ENCODE results near the gene SPECC1. TPM values are rescaled to one million over a fixed set of nuclear protein-coding genes. Genes with fewer than 3 reads are reported as not detected.
A peak's percentile ranks its signal among the peaks of the same experiment; 100 is the strongest.

The SPECC1 gene
- total and polyA plus RNA-seq, 2 of the 4 experiments (the other 2 are of a cell fraction), result 16.9 to 26.2 TPM

GRCh38 chr17:20267459-20267842, 258.3 kb downstream of the SPECC1 start:
- H2AK5ac ChIP-seq (ENCODE audit: low read depth, low read length), result peak overlapping the region; percentile 66; the same call in 1 of the 2 replicates
- H4K91ac ChIP-seq (ENCODE audit: insufficient read depth, low read depth, low read length), result peak overlapping the region; percentile 19; the same call in 1 of the 2 replicates
- no peaks in the 10 kb centered on the region for H3K27me3 ChIP-seq (ENCODE audit: control insufficient read depth, insufficient read depth, low read length)
- H4K20me1 ChIP-seq (ENCODE audit: insufficient read depth, low read length), result no peaks in the 10 kb centered on the region
- peak overlapping the region; percentile 36; the same call in 1 of the 2 replicates for H2BK20ac ChIP-seq (ENCODE audit: low read depth, low read length)
- peaks cover 12 to 37% of the 10 kb centered on the region in 2 experiments for H3K79me1 ChIP-seq (ENCODE audit: low read depth in 1 of 2, low read length in 2 of 2)
- no peaks in the 10 kb centered on the region for H3K9me3 ChIP-seq (ENCODE audit: control insufficient read depth, insufficient read depth, low read length)
- peak overlapping the region in 1 of 2 experiments; percentile 17; a peak in 1 of 4 replicates for H4K8ac ChIP-seq (ENCODE audit: low read depth in 2 of 2, low read length in 2 of 2)
- WGBS, 2 experiments (ENCODE audit: extremely low coverage in 2 of 2, insufficient read length in 1 of 2), result 43% methylated on average over 2 of the region's 3 CpGs; no CpG with 5 or more reads in 1 of the 2 experiments
- ATAC-seq (ENCODE audit: low read depth) (peak; percentile 30), DNase-seq (no peak)
- TF ChIP-seq BHLHE40 (IDR thresholded peaks at IDR 0.05; ENCODE audit: low read depth, low read length) (peak; percentile 35; the same call in 1 of the 2 replicates), RCOR1 (IDR thresholded peaks at IDR 0.05; ENCODE audit: insufficient replicate concordance, low read length) (no peak)
- 0 out of 2 replicates have a peak, but pooled peaks cover 1% of the 10 kb centered on the region for H3K36me3 ChIP-seq (ENCODE audit: control insufficient read depth, insufficient read depth, low read length)
- intact Hi-C loops (cut with micrococcal nuclease) (no loop called here), in situ Hi-C loops (cut with MboI; ENCODE audit: low sequenced_read_pairs) (no loop called here), dilution Hi-C loops (cut with HindIII; ENCODE audit: low sequenced_read_pairs, unreplicated experiment) (no loop called here)
- POLR2A ChIA-PET (ENCODE audit: unreplicated experiment), result no interaction called here
- no peak overlapping the region for H3K27ac ChIP-seq (ENCODE audit: insufficient read depth, low read length)
- no peak overlapping the region for H2BK15ac ChIP-seq (ENCODE audit: low read depth, low read length)
- no peak overlapping the region for H3K4me3 ChIP-seq (ENCODE audit: insufficient read depth, low read depth, low read length)
- peak overlapping the region; percentile 11; the same call in 1 of the 2 replicates for H3K4me2 ChIP-seq (ENCODE audit: low read depth, low read length)
- H3K23ac ChIP-seq (ENCODE audit: low read depth, low read length), result peak overlapping the region; percentile 48
- CTCF ChIA-PET, result no interaction called here
- H3K14ac ChIP-seq (replicated peaks; ENCODE audit: low read depth, low read length), result peak overlapping the region; percentile 16; the same call in 1 of the 2 replicates
- H4K5ac ChIP-seq (ENCODE audit: low read depth, low read length), result no peak overlapping the region
- H2BK120ac ChIP-seq (ENCODE audit: low read depth, low read length), result peak overlapping the region; percentile 41; the same call in 1 of the 2 replicates
- peaks cover 9% of the 10 kb centered on the region; the same call in 1 of the 2 replicates for H3K9me1 ChIP-seq (ENCODE audit: insufficient read depth, low read length)
- H3K56ac ChIP-seq (ENCODE audit: extremely low read depth, insufficient read depth, low read length), result no peak overlapping the region
- peaks cover 19% of the 10 kb centered on the region for H3K4me1 ChIP-seq (ENCODE audit: control insufficient read depth, insufficient read depth, low read length)
- H2AK9ac ChIP-seq (replicated peaks; ENCODE audit: low read depth, low read length, poor library complexity), result peak overlapping the region; percentile 80
- H3K4ac ChIP-seq (ENCODE audit: low read depth, low read length), result peak overlapping the region; percentile 60
- H2AFZ ChIP-seq (replicated peaks; ENCODE audit: low read length, poor library complexity), result peak overlapping the region; percentile 52
- H3K18ac ChIP-seq (ENCODE audit: low read depth, low read length), result no peak overlapping the region
- H3K9ac ChIP-seq (ENCODE audit: low read depth, low read length), result no peak overlapping the region
- peak overlapping the region; percentile 26 for H2BK5ac ChIP-seq (ENCODE audit: low read depth, low read length, poor library complexity, severe bottlenecking)
- BruUV-seq (replicated peaks), result no TSS peak

All from IMR-90 (cell line).